DND-41 (cell line): ENCODE data around the gene FBN1.

Source experiments
- ATAC-seq: fragments of 200-7000 bp; cut with Tn5 transposase; 3 replicates; pipeline ENCODE4 v1.9.1; 2021; ENCODE audit warnings: low read depth; ENCODE audit not compliant: insufficient read depth
- DNase-seq: peaks from one replicate; pipeline ENCODE4 v3.0.0-alpha.2; 2020
- H2AFZ ChIP-seq: 2 replicates; pipeline ENCODE4 v1.6.0; 2012; ENCODE audit warnings: low read depth, low read length
- H3K27ac ChIP-seq: 2 replicates; pipeline ENCODE4 v1.5.1; 2012; ENCODE audit warnings: low read length, inconsistent platforms
- H3K27me3 ChIP-seq: fragments of 200-600 bp; sonication (generic); 2 replicates; pipeline ENCODE4 v1.6.0; 2012; ENCODE audit warnings: low read length, mild to moderate bottlenecking, inconsistent platforms; ENCODE audit not compliant: insufficient read depth, poor library complexity
- H3K36me3 ChIP-seq: 2 replicates; pipeline ENCODE4 v1.5.1; 2012; ENCODE audit warnings: low read length, inconsistent platforms; ENCODE audit not compliant: insufficient read depth
- H3K4me1 ChIP-seq: 2 replicates; pipeline ENCODE4 v1.5.1; 2012; ENCODE audit warnings: mild to moderate bottlenecking, low read length; ENCODE audit not compliant: insufficient read depth
- H3K4me2 ChIP-seq: 2 replicates; pipeline ENCODE4 v1.6.0; 2012; ENCODE audit warnings: mild to moderate bottlenecking, moderate library complexity, low read length, inconsistent platforms; ENCODE audit not compliant: insufficient read depth
- H3K4me3 ChIP-seq, 2 experiments: fragments of 200-600 bp in 1 of 2; shearing (Covaris generic) in 1 of 2; 2 replicates each; pipeline ENCODE4 v1.5.1; 2012 to 2016; ENCODE audit warnings: inconsistent platforms in 2 of 2, low read length in 2 of 2, mild to moderate bottlenecking in 2 of 2, low read depth in 1 of 2, moderate library complexity in 1 of 2
- H3K79me2 ChIP-seq: 2 replicates; pipeline ENCODE4 v1.6.0; 2012; ENCODE audit warnings: low read length, inconsistent platforms; ENCODE audit not compliant: insufficient read depth
- H3K9ac ChIP-seq: 2 replicates; pipeline ENCODE4 v1.6.0; 2012; ENCODE audit warnings: low read depth, mild to moderate bottlenecking, inconsistent platforms, low read length, moderate library complexity
- H3K9me3 ChIP-seq: 2 replicates; pipeline ENCODE4 v1.5.1; 2012; ENCODE audit warnings: low read length, moderate library complexity, mild to moderate bottlenecking, inconsistent platforms; ENCODE audit not compliant: insufficient read depth, severe bottlenecking
- H4K20me1 ChIP-seq: 2 replicates; pipeline ENCODE4 v1.6.0; 2012; ENCODE audit warnings: low read length; ENCODE audit not compliant: insufficient read depth
- CTCF ChIP-seq: IDR thresholded peaks from 2 replicates; pipeline ENCODE4 v1.5.1; 2012; ENCODE audit warnings: borderline replicate concordance, low read length, moderate library complexity, mild to moderate bottlenecking; ENCODE audit not compliant: poor library complexity, severe bottlenecking; ENCODE audit errors: extremely low read depth
- EZH2 ChIP-seq: IDR thresholded peaks from 3 replicates; pipeline ENCODE4 v1.6.1; 2012; ENCODE audit warnings: borderline replicate concordance, low read depth, mild to moderate bottlenecking, moderate library complexity, low read length, inconsistent platforms; ENCODE audit not compliant: severe bottlenecking

Gene FBN1

GRCh38 chr15:48657950-48658591 is 12.6 kb upstream of the FBN1 start:
- Histone ChIP-seq H3K9ac (no peak overlapping the region), H4K20me1 (no peaks in the 10 kb centered on the region), H3K4me3 (no peak overlapping the region), H3K79me2 (no peaks in the 10 kb centered on the region), H3K4me2 (no peak overlapping the region), H3K27me3 (no peaks in the 10 kb centered on the region), H3K36me3 (no peaks in the 10 kb centered on the region), H3K27ac (no peak overlapping the region), H3K4me1 (no peaks in the 10 kb centered on the region), H2AFZ (no peak overlapping the region), H3K9me3 (no peaks in the 10 kb centered on the region)
- TF ChIP-seq CTCF (no peak), EZH2 (no peak)
- DNase-seq, result no peak
- no peak for ATAC-seq

DNA sequence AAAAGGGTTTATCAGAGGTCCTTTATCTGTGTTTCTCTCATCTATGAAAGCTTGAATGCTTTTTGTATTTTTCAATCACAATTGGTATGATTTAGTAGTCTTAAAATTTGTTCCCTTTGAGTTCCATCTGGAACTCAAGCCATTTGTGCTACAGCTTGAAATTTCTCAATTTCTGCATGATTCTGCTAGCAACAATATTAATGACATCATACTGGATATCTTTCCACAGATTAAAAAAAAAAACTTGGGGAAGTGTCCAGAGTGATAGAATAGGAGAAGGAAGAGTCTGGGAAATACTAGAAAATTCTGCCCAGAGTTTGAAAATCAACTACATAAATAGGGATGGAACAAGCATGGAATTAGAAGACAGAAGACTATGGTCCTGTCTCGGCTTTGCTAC is 9.3 kb upstream of the FBN1 start:
- no peaks in the 10 kb centered on the region for H3K9me3 ChIP-seq
- no peaks in the 10 kb centered on the region for H3K27me3 ChIP-seq
- H3K4me1 ChIP-seq, result no peaks in the 10 kb centered on the region
- no peaks in the 10 kb centered on the region for H4K20me1 ChIP-seq
- H3K27ac ChIP-seq, result no peak overlapping the region
- no peaks in the 10 kb centered on the region for H3K79me2 ChIP-seq
- no peak overlapping the region for H3K4me2 ChIP-seq
- ATAC-seq, result no peak
- no peak overlapping the region for H3K9ac ChIP-seq
- H3K4me3 ChIP-seq, result no peak overlapping the region
- H2AFZ ChIP-seq, result no peak overlapping the region
- DNase-seq, result no peak
- no peaks in the 10 kb centered on the region for H3K36me3 ChIP-seq
- TF ChIP-seq EZH2 (no peak), CTCF (no peak)

DNA sequence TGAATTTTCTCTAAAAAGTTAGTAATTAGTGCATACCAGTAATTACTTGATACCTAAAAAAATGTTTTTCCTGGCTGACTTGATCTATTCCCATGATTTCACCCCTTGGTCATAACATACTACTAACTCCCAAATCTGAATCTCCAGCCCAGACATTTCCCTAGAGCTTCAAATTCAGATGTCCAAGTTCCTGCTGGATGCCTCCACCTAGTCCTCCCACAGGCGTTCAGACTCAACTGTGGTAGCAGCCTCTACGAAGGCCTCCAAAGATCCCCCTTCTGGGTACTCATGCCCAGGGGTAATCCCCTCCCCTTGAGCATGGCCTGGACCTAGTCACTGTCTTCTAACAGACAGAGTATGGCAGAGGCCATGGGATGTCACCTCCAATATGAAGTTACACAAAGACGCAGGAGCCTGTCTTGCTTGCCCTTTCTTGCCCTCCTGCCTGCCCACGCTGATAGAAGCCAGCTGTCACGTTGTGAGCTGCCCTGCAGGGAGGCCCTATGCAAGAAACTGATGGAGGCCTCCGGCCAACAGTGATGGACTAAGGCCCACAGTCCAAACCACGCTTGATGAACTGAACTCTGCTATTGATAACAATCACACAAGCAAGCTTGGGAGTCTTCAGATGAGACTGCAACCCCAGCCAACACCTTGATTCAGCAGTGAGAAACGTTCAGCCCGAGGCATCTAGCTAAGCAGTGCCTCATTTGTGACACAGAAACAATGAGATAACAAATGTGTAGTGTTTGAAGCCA is 8.6 kb upstream of the FBN1 start:
- Histone ChIP-seq H3K4me1 (no peaks in the 10 kb centered on the region), H3K79me2 (no peaks in the 10 kb centered on the region), H3K9me3 (no peaks in the 10 kb centered on the region), H3K9ac (no peak overlapping the region), H3K4me3 (no peak overlapping the region), H2AFZ (no peak overlapping the region), H3K36me3 (no peaks in the 10 kb centered on the region), H3K27ac (no peak overlapping the region), H4K20me1 (no peaks in the 10 kb centered on the region), H3K27me3 (no peaks in the 10 kb centered on the region), H3K4me2 (no peak overlapping the region)
- no peak for DNase-seq
- no peak for TF ChIP-seq CTCF
- TF ChIP-seq EZH2, result no peak
- no peak for ATAC-seq
